Measurements from ENCODE around the gene BAG5. TPM values are rescaled to one million over a fixed set of nuclear protein-coding genes. Genes with fewer than 3 reads are reported as not detected.

The BAG5 gene
- total and polyA plus RNA-seq, 2 of the 8 experiments (the other 6 are each of a cell fraction or from before 2014, with no cell fraction given) = 7.4 to 29.5 TPM

- TF ChIP-seq SIX5 (IDR thresholded peaks at IDR 0.05; ENCODE audit: low read depth, low read length) (no peak), POU5F1 (IDR thresholded peaks at IDR 0.05; ENCODE audit: low read depth, low read length) (no peak), CBX8 (IDR thresholded peaks at IDR 0.05; ENCODE audit: borderline replicate concordance, low read depth, low read length) (no peak), CREB1 (IDR thresholded peaks at IDR 0.05) (no peak)
Observed at GRCh38 chr14:103556946-103557758, 5.3 kb downstream of the BAG5 start (continued).

Data from H1 (cell line).